Parathyroid adenoma (tissue), 2 donors: ENCODE data around the gene ECHDC1.

ENCODE experiments used
- H2AFZ ChIP-seq: fragments of 300-600 bp; sonication (generic); one replicate; pipeline ENCODE4 v1.7.0; 2017; ENCODE audit warnings: antibody characterized with exemption, mild to moderate bottlenecking
- H3K27ac ChIP-seq: fragments of 300-600 bp; sonication (generic); one replicate; pipeline ENCODE4 v1.7.0; 2017
- H3K27me3 ChIP-seq: fragments of 300-600 bp; sonication (generic); one replicate; pipeline ENCODE4 v1.7.0; 2017; ENCODE audit warnings: low read length; ENCODE audit not compliant: control insufficient read depth, insufficient read depth
- H3K36me3 ChIP-seq: fragments of 300-600 bp; sonication (generic); one replicate; pipeline ENCODE4 v1.7.0; 2017; ENCODE audit warnings: low read length; ENCODE audit not compliant: control insufficient read depth, insufficient read depth
- H3K4me1 ChIP-seq: fragments of 300-600 bp; sonication (generic); one replicate; pipeline ENCODE4 v1.7.0; 2017; ENCODE audit warnings: control low read depth
- H3K4me2 ChIP-seq: fragments of 300-600 bp; sonication (generic); one replicate; pipeline ENCODE4 v1.7.0; 2017; ENCODE audit warnings: low read length
- H3K4me3 ChIP-seq: fragments of 300-600 bp; sonication (generic); one replicate; pipeline ENCODE4 v1.7.0; 2017; ENCODE audit warnings: low read depth, low read length
- H3K79me2 ChIP-seq: fragments of 300-600 bp; sonication (generic); one replicate; pipeline ENCODE4 v1.7.0; 2017; ENCODE audit warnings: control low read depth
- H3K9ac ChIP-seq: fragments of 300-600 bp; sonication (generic); one replicate; pipeline ENCODE4 v1.7.0; 2017; ENCODE audit warnings: mild to moderate bottlenecking
- H3K9me3 ChIP-seq: fragments of 300-600 bp; sonication (generic); one replicate; pipeline ENCODE4 v1.7.0; 2017; ENCODE audit warnings: low read length; ENCODE audit not compliant: control insufficient read depth
- CTCF ChIP-seq: fragments of 300-600 bp; sonication (generic); IDR thresholded peaks from one replicate; pipeline ENCODE4 v1.7.0; 2017; ENCODE audit warnings: antibody characterized with exemption, mild to moderate bottlenecking
- donor health status: primary hyperparathyroidism.

Gene ECHDC1

GRCh38 chr6:127343809-127344659 lies 625 bp upstream of the ECHDC1 start:
- Histone ChIP-seq H3K36me3 (no peaks in the 10 kb centered on the region), H3K9ac (no peak overlapping the region), H3K9me3 (no peaks in the 10 kb centered on the region), H3K4me3 (peak overlapping the region; percentile 75), H3K4me1 (no peaks in the 10 kb centered on the region), H2AFZ (peak overlapping the region; percentile 86), H3K4me2 (peak overlapping the region; percentile 61), H3K79me2 (peaks cover 9% of the 10 kb centered on the region), H3K27me3 (no peaks in the 10 kb centered on the region), H3K27ac (peak overlapping the region; percentile 50)
- TF ChIP-seq CTCF: no peak

GRCh38 chr6:127342296-127342945 lies 988 bp downstream of the ECHDC1 start:
- peaks cover 9% of the 10 kb centered on the region for H3K79me2 ChIP-seq
- TF ChIP-seq CTCF: no peak
- H3K4me2 ChIP-seq: peak overlapping the region; percentile 61
- peak overlapping the region; percentile 86 for H2AFZ ChIP-seq
- no peaks in the 10 kb centered on the region for H3K9me3 ChIP-seq
- peak overlapping the region; percentile 75 for H3K4me3 ChIP-seq
- no peaks in the 10 kb centered on the region for H3K4me1 ChIP-seq
- H3K36me3 ChIP-seq: no peaks in the 10 kb centered on the region
- H3K27me3 ChIP-seq: no peaks in the 10 kb centered on the region
- no peak overlapping the region for H3K27ac ChIP-seq
- H3K9ac ChIP-seq: no peak overlapping the region

- no peaks in the 10 kb centered on the region for H3K27me3 ChIP-seq
These were observed 1.8 kb downstream of the ECHDC1 start for GRCh38 chr6:127341471-127342202.

GRCh38 chr6:127340171-127340570 lies 3.2 kb downstream of the ECHDC1 start:
- Histone ChIP-seq H3K27ac (no peak overlapping the region), H3K4me2 (no peak overlapping the region), H3K9me3 (no peaks in the 10 kb centered on the region), H3K79me2 (peaks cover 9% of the 10 kb centered on the region), H3K36me3 (no peaks in the 10 kb centered on the region), H3K4me3 (no peak overlapping the region), H3K4me1 (no peaks in the 10 kb centered on the region), H2AFZ (no peak overlapping the region), H3K27me3 (no peaks in the 10 kb centered on the region), H3K9ac (no peak overlapping the region)
- TF ChIP-seq CTCF: no peak

More at GRCh38 chr6:127341471-127342202, 1.8 kb downstream of the ECHDC1 start:
- no peak for TF ChIP-seq CTCF
- Histone ChIP-seq H3K36me3 (no peaks in the 10 kb centered on the region), H3K27ac (no peak overlapping the region), H3K4me3 (no peak overlapping the region), H2AFZ (no peak overlapping the region), H3K79me2 (peaks cover 9% of the 10 kb centered on the region), H3K4me2 (no peak overlapping the region), H3K9ac (no peak overlapping the region), H3K9me3 (no peaks in the 10 kb centered on the region), H3K4me1 (no peaks in the 10 kb centered on the region)
